Measurements from ENCODE around the gene CENPC.
"Not testable (repeated sequence)": the region's sequence is repeated elsewhere in the genome, so short reads cannot be mapped to it uniquely, and the experiment has no call there.

Gene CENPC, protein sequence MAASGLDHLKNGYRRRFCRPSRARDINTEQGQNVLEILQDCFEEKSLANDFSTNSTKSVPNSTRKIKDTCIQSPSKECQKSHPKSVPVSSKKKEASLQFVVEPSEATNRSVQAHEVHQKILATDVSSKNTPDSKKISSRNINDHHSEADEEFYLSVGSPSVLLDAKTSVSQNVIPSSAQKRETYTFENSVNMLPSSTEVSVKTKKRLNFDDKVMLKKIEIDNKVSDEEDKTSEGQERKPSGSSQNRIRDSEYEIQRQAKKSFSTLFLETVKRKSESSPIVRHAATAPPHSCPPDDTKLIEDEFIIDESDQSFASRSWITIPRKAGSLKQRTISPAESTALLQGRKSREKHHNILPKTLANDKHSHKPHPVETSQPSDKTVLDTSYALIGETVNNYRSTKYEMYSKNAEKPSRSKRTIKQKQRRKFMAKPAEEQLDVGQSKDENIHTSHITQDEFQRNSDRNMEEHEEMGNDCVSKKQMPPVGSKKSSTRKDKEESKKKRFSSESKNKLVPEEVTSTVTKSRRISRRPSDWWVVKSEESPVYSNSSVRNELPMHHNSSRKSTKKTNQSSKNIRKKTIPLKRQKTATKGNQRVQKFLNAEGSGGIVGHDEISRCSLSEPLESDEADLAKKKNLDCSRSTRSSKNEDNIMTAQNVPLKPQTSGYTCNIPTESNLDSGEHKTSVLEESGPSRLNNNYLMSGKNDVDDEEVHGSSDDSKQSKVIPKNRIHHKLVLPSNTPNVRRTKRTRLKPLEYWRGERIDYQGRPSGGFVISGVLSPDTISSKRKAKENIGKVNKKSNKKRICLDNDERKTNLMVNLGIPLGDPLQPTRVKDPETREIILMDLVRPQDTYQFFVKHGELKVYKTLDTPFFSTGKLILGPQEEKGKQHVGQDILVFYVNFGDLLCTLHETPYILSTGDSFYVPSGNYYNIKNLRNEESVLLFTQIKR

DNA sequence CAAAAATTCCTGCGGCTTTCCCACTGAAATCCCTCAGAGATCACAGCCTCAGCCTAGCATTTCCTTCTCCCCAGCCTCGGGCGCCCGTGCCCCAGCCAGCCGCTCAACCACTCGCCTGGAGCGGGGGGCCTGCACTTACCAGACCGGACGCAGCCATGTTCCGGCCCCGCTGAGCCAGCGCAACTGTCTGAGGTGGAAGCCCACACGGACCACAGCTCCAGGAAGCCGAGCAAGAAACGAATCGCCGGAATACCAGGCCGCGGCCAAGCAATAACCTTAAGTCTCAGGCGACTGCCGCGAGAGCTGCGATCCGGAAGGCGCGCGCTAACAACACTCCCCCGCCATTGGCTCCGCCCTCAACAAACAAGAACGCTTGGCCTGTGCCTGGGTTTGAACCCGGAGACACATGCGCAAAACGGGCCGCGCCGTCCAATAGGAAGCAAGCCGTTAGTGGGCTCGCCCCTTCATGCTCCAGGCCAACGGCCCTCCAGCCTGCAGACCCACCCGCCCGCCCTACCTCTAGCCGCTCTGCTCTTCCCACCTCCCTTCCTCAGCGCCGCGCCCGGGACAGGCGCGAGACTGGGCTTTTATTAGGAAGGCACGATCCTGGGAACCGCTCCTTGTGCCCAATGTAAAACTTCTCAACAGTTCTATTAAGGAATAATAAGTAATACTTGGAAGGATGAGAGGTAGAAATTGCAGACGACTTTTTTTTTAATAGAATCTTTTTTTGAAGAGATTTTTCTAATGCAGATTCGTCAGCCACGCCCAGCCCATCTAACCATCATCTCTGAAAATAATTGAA lies at the start of gene CENPC:
Gene CENPC (minus strand): TSS at position 305 of the 805 bp plus-strand sequence. CDS start 148 bp downstream, at position 157.
- peak; percentile 72 for FAIRE-seq

DNA sequence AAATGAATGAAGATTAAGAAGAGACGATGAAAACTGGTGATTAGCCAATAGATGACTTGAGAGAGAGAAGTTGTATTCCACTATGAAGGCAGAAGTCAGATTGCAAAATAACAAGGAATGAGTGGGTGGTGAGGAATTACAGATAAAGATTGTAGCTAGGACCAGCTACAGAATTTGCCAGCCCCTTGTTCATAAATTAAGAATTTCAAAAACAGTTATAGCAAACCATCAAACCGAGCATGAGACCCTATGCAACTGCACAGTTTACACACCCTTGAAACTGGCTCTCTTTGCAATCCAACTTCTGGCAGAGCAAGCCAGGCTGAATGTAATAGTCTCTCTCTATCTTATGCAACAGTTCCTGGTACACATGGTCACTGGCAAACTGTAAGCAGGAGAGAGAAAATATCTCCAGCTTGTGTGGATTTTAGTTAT lies 48.5 kb upstream of the CENPC start:
- no peak for FAIRE-seq

DNA sequence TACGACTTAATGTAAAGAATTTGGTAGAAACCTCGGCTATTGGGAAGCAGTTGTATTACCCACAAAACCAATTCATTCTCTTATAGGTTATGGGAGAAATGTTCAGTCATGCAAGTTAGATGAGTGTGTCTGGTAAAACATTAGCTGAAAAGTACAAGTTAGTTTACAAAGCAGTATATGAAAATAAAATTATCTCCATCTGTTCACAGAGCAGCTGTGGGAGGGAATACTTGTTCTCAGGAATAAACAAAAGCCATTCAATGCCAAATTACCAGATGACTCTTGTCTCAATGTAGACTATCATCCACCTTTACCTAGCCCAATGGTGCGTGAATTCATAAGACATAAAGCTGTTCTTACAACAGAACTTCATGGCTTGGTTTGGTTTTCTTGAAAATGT lies 41.9 kb upstream of the CENPC start:
- FAIRE-seq = no peak

DNA sequence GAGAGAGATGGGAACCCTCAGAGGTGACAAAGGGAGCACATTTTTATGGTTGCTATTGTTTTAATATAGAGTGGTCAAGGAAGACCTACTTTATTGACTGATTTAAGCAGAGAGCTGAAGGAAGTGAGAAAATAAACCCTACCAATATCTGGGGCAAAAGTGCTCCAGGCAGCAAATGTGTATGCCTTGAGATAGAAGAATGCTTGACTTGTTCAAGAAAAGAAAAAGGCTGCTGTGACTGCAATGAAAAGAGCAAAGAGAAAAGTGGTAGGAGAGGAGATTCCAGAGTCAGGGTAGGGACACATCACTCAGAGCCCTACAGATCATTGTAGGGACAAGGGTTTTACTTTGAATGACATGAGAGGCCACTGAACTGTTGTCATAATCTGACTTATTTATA lies 39.2 kb upstream of the CENPC start:
- no peak for FAIRE-seq

DNA sequence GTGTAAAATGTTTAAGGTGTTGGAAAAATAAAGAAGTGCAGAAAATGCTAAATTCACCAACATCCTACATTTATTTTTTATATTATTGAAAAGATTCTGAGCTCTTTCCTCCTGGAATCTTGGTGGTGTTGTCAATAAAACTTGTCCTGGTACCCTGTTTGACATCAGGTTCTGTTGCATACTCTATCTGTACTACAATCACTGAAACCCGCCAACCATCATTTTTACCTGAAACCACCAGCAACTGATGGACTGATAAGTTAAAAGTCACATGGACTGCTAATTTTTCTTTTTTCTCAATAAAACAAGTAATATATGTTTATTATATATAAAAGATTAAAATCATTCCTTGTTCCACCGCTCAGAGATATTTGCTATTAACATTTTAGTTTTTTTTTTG lies 36.6 kb upstream of the CENPC start:
- FAIRE-seq = no peak

DNA sequence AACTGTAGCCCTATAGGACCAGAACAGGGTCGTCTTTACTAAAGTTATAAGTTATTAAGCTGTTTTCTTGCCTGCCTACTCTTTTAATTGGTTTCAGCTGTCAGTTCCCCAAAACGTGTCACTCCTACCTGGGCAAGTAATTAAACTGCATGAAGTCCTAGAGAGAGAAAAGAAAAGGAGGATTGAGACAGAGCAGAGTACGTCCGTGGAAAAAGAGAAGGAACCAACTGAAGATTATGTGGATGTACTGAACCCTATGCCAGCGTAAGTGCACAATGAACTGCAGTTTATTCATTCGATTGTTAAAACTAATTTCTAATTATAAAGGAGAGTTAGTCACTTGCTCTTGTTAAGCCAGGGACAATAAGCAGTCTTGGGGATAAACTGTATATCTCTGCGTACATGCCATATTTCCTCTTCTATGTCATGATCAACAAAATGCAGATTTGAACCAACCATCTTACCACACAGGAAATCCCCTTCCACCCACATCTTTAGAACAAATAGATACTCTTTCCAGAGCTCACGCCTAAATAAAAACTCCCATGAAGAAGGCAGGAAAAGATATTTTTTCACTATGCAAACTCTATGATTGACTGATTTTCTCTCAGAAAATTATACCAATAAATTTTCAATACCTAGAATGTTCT lies 36.0 kb upstream of the CENPC start:
- no peak for FAIRE-seq

DNA sequence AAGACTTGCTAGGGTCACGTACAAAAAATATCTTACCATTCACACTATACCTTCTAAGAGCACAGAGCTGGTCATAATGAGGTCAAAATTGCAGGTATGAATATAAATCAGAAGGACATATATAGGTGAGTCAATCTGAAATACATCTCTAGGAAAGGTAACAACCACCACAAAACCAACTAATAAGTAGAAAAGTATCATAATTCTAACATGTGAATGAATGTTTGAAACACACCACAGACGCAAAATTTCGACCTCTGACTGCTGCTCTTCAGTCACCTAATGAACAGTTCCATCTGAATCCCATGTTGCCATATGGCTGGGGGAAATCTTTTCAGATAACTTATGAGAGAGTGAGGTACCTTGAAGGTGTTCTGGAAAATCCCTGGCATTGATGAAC lies 35.3 kb upstream of the CENPC start:
- no peak for FAIRE-seq

DNA sequence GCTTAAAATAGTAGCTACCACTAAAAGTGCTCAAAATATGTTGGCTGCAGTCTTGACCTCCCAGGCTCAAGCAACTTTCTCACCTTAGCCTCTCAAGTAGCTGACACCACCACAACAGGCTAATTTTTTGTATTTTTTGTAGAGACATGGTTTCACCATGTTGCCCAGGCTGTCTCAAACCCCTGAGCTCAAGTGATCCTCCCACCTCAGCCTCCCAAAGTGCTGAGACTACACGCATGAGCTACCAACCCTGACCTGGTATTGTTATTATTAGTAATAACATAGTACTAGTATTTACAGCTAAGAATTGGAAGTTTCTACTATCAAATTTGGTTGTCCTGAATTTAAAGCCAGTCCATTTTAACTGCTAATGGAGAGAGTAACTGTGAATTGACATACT lies 31.2 kb upstream of the CENPC start:
- no peak for FAIRE-seq

DNA sequence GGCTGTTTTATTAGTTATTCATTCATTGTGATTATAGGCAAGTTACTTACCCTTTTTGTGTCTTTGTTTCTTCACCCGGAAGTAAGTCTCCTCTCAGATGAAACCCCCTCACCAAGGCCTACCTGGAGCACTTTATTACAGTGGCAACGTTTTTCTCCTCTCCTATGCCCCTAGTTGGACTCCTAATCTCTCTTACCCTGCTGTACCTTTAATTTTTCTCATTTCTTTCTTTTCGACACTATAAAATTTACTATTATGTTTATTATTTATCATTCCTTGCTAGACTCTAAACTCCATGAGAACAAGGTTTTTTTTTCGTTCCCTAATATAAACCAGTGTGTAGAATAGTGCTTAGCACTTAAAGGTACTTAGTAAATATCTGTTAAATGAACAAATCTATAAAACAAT lies 30.8 kb upstream of the CENPC start:
- no peak for FAIRE-seq

DNA sequence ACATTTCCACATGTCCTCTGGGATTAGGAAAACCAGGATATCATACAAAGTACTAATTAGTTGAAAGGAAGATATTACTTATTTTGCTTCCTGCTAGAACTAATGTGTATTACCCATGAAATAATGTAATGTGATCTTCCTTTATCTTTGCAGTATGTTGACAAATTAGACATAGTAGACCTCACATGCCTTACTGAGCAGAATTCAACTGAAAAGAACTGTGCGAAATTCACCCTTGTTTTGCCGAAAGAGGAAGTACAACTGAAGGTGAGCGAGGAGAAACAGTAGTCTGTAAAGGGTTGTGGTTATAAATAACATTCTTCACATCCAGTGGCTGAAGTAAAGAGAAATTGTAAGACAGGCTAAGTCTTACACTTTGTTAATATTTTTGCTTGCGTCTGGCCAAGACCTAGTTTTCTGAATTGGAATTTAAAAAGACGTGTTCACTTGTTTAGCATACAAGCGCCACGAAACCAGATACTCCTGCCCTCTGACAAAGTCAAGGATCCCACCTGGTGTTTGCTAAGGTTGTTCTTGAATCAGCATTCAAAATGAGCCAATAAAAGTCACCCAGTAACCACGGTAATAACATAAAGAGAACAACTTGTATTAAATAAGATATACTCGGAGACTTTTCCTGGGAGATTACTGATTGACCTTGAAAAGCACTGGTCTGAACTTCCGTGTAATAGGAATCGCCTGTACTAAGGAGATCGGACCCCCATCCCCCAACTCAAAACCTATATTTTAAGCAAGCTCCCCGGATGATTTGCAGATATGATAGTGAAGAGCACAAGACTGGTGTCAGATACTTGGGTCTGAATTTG lies 30.1 kb upstream of the CENPC start:
- FAIRE-seq = no peak

DNA sequence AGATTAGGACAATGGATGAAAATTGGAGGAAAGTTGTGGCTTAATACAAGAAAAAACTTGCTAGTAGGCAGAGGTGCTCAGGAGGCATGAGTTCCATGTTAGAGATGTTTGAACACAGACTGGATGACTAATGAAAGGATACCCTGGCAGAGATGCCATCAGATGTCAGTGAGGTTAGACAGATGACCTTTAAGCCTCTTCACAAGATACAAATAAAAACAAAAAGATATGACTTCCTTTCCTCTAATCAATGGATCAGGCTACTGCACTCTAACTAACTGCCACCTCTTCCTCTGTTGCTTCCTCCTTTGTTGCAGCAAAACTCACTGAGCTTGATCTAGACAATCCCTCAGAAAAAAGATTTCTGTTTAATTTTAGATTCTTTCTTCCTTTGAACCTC lies 27.9 kb upstream of the CENPC start:
- FAIRE-seq = no peak

DNA sequence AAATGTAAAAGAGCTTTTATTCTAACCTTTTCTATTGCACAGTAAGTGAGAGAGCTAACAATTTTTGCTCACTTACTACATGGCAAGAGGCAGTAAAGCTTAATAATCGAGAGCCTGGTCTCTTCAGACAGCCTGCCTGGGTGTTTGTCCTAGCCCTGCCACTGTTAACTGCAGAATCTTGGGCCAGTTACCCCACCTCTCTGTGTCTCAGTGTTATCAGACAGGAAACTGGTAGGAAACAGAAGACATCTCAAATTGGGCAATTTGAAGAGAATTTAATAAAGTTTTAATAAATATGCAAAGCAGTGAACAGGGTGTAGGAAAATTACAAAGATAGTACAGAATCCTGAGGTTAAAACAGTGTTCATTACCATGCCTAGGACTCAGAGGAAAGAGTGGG lies 26.7 kb upstream of the CENPC start:
- no peak for FAIRE-seq

DNA sequence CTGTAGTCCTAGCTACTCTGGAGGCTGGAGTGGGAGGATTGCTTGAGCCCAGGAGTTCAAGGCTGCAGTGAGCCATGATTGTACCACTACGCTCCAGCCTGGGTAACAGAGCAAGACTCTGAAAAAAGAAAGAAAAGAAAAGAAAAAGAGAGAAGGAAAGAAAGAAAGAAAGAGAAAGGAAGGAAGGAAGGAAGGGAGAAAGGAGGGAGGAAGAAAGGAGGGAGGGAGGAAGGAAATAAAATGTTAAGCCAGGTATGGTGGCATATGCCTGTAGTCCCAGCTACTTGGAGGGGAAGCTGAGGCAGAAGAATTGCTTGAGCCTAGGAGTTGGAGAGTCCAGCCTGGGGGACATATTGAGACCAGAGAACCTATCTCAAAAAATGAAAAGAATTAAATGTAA lies 25.2 kb upstream of the CENPC start:
- FAIRE-seq = no peak

DNA sequence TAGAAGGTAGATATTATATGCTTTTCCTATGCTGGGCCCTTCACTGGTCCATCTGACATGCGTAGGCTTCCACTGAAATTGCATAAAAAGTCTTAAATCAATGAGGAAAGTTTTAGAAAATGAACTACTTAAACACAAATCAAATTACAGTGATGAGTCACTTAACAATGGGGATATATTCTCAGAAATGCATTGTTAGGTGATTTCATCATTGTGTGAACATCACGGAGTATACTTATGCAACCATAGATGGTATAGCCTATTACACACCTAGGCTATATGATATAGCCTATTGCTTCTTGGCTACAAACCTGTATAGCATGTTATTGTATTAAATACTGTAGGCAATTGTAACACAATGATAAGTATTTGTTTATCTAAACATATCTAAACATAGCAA lies 23.5 kb upstream of the CENPC start:
- FAIRE-seq = no peak

DNA sequence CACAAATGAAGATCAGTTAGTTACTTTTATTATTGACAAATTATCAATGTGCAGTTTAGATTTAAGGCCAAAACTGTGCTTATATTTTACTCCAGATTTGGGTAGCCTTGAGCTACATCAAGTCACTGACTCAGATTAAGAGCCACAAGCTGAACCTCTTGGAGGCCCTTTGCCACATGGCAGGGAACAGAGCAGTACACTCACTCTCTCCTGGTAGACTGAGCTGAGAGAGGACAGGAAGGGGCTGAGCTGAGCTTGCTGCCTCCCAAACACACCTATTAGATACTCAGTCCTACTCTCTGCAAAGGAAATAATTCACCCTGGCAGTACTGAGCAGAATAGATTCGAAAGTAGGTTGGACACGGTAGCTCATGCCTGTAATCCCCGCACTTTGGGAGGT lies 21.0 kb upstream of the CENPC start:
- no peak for FAIRE-seq

DNA sequence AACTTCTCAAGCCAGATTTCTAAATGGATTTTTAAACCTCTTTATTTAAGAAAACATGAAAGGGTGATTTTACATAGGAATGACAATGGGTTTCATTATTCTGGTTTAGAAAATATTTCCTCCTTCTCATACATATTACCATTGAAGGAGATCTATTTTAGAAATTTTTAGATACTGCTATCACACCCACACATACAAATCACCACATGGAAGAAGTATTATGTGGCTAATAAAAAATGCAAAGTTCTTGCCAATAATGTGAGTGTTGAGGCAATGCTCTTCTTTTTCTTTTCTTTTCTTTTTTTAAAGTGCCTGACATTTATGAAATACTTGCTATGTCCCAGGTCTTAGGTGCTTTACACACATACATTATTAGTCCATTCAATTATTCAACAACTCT lies 20.0 kb upstream of the CENPC start:
- FAIRE-seq = no peak

DNA sequence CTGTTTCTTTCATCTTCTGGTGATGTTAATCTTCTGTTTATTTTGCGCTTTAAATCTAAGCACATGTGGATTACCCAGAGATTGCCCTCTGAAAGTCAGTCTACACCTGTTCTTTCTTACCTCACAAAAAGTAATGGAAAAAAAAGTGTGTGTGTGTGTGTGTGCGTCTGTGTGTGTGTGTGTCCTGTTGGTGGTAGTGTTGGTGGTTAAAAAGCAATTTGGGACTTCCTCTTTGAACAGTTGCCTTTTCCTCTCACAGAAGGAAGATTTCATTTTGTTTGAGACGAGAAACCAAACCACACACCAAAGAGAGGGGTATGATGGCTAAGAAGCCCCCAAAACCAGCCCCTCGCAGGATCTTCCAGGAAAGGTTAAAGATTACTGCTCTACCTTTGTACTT lies 13.2 kb upstream of the CENPC start, which contains the start of gene STAP1:
Gene STAP1 (plus strand): TSS at position 235 of the 400 bp plus-strand sequence. CDS start 83 bp downstream, at position 318.
- no peak for FAIRE-seq

DNA sequence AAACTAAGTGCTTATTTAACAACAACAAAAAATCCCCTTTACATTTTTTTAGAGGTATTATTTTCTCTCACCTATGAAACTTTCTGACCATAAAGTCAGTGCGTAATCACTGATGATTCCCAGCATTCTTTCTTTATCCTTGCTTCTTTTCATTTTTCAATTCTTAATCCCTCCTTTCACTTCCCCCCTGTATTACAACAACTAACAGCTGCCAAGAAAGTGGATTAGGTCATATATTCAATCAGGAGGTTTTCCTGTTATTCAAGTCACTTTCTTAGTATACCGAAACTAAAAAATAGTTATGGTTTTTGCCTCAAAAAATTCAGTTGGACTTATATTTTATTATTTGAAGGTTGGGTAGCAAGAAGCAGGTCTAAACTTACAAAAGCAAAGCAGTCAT lies 11.1 kb upstream of the CENPC start:
- FAIRE-seq = no peak

DNA sequence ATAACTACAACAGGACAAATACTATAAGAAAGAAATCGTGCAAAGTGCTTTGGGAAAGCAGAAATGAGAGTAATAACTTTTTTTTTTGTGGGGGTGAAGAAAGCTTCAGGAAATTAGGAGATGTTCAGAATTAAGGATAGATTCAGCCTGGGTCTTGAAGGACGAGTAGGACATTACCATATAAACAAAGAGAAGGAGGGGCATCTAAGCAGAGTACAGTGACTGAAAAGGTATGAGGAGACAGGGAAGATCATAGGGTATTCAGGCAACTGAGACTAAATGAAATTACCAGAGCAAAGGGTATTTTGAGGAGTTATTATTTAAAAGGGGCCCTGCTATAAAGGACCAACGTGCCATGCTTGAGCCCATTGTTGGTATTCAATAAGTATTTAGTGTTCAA lies 10.1 kb upstream of the CENPC start:
- no peak for FAIRE-seq

DNA sequence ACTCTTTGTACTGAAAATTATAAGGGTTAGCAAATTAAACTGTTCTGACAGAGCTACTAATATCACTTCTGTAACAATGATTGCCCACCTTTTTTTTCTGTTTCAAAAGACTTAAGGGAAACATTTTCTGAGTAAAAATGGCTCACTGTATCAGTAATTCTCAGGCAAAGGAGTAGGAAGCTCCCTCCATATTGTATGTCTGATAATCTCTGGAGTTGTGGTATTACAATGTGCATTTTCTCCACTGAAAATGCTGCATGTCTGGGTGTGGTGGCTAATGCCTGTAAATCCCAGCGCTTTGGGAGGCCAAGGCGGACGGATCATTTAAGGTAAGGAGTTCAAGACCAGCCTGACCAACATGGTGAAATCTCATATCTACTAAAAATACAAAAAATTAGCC lies 8.8 kb upstream of the CENPC start:
- no peak for FAIRE-seq

DNA sequence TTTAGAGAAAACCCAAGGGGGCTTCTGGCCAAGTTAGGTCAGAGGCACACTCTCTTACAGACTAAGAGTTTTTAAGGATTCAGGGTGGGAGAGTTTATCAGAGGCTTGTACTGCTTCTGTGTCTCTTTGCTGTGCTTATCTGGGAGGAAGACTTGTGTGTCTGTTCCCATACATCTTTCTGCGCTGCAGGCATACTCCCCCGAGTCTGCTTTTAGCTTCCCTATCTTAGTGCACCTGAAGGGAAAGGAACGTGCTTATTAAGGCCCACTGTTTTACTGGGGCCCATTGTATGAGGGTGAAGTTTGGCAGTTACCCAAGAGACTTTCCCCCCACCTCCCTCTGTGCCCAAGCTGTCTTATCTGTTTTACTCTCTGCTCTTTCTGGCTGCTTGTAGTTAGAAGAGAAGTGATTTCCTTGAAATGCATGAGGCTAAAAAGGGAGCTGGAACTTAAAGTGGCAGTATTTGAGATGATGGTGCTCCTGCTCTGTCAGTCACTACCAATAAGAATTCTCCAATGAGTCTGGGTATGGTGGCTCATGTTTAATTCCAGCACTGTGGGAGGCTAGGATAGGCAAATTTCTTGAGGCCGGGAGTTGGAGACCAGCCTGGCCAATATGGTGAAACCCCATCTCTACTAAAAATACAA lies 7.0 kb upstream of the CENPC start:
- not testable (repeated sequence) for FAIRE-seq

Measured in endometrium (tissue), 2 donors.